Skin of body (tissue), 2 donors: ENCODE measurements around the gene BARX2. TPM values are rescaled to one million over a fixed set of nuclear protein-coding genes. Genes with fewer than 3 reads are reported as not detected.

Source experiments
- DNase-seq: peaks from one replicate; lab custom pipeline; 2025; lab: John Stamatoyannopoulos, UW
- total RNA-seq: library from RNA; depleted of rRNA; stranded (reverse); fragments of >200 nt; gene quantifications from one replicate; pipeline ENCODE4 v1.2.3, GENCODE V29; 2014

BARX2 gene
- total RNA-seq, 1 donor from 2014 or later: 12.3 TPM

DNA sequence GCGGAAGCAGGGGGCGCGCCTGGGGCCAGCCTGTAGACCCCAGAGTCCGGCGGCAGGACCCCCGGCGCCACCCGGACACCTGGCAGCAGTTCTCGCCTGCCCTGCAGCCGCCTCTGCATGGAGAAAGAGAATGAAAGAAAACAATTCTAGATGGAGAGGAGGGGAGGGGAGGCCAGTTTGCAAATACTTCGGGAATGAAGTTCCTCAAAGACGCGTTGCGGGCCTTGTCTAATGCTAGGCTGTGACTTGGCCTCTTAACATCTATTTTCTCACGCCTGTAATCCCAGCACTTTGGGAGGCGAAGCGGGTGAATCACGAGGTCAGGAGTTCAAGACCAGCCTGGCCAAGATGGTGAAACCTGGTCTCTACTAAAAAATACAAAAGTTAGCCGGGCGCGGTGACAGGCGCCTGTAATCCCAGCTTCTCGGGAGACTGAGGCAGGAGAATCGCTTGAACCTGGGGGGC, 2.1 kb upstream of the BARX2 start:
- no peak for DNase-seq

DNA sequence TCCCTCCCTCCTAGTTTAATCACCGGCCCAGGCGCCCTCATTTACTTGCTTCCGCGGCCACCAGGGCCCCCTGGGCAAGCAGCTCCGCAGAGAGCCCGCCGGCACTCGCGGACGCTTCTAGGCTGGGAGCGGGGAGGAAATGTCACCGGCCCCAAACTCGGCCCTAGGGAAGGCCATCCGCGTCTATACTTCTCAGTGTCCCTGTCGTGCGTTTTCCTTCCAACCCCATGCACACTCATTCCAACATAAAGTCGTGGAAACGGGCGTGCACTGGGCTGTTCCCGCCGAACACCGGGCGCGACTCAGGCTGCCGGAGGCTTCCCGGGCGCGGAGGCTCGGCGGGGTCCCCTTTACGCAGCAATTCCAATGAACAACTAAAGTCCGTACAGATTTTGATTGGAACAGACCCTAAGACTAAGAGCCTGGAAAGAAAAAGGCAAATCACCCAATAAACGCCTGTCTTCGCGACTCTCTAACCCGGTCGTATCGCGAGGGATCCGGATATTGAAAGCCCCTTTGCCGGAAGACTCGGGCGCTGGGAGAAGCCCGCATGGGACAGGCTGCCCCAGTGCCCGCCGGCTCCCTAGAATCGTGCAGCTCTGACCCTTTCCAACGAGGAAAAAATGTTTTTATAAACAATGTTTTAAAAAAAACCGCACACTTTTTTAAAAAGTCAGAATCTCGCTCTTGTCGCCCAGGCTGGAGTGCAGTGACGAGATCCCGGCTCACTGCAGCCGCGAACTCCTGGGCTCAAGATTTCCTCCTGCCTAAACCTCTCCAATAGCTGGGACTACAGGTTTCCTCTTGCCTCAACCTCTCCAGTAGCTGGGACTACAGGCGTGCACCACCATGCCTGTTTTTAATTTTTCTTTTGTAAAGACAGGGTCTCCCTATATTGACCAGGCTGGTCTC, 1.3 kb upstream of the BARX2 start:
- no peak for DNase-seq

DNA sequence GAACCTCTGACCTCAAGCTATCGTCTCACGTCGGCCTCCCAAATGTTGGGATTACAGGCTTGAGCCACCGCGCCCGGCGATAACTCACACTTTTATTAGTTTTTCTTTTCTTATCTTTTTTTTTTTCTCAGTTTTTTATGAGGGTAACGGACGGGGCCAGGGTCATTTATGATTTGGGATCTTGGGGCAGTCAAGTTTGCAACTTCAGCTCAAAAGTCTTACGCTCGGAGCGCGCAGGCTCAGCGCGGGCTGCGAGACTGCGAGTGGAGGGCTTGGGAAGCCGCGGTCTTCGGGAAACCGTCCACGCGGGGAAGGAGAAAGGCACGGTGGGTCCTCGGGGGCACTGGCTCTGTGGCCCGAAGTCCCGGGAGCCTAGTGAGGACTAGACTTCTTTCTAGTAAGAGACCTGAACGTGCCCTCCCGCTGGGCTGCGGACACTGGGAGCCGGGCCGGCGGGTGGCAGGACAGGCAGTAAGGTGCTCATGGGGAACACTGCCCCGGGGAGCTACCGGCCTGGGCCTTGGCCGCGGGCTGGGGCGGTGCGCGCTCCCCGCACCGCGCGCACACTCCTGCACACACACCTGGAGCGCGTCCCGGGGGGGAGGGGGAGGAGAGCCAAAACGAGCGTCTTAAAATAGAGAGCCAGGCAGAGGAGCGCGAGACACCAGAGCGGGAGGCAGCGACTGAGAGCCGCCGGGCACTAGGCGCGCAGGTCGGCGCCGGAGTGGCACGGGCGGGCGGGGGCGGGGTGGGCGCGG, 476 bp upstream of the BARX2 start:
- no peak for DNase-seq

DNA sequence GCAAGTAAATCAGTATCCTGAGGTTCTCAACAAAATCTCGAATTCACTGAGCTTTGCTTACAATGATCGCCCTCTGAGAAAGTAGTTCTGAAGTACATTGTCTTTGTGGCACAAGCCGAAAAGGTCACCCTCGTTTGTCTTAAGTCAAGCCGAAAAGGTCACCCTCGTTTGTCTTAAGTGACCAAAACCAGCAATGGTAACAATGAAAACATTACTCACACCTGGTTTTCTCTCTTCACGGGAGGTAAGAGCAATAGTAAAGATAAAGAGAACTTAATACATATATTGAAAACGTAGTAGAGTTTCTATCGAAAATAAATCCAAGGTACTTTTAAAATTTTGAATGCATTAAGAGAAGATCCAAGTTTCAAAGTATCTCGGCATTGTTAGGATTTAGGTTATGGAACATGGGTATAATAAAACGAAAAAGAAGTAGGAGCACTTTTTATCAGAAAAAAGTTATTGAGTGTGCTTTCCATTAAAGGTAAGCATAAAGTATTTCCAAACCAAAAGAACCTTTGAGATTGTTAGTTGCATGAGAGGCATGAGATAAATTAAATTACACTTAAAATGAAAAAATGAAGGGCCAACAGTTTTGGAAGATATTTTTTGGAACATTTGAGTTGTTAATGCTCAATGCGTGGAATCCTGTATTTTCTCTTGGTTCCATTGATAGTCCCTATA, 1.2 kb downstream of the BARX2 start:
- no peak for DNase-seq

DNA sequence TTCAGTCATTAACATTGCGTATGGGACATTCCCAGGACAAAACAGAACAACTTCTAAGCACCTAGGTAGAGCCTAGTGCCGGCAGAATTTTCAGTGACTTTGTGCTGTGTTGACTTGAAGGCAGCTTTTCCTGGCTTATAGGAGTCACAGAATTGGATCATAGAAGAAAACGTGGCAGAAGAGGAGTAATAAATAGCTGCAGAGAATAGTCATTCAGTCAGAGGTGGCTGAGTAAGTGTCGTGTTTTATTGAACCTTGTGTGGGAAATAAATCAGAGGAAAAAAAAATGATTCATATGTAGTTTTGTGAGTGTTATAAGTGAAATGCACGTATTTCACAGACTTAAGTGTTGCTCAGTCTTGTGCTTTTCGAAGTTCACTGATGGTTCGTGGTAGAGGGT, 2.1 kb downstream of the BARX2 start:
- DNase-seq: no peak

DNA sequence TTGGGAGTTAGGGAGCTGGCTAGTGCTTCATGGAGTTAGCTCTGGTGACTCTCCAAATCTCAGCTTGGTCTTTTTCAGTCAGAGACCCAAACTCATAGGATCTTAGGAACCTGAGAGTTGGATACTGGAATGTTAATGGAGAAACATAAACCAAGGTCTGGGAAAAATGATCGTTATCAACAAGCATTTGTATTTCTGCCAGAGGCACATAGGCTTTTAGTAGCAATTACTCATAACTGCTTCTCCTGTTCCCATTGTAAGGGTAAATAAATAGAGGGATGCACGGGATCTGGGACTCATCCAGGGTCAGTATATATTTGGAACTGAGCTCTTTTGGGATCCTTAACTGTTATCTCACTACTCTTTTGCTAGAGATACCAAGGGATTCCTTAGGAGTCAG, 4.8 kb downstream of the BARX2 start:
- DNase-seq: no peak

DNA sequence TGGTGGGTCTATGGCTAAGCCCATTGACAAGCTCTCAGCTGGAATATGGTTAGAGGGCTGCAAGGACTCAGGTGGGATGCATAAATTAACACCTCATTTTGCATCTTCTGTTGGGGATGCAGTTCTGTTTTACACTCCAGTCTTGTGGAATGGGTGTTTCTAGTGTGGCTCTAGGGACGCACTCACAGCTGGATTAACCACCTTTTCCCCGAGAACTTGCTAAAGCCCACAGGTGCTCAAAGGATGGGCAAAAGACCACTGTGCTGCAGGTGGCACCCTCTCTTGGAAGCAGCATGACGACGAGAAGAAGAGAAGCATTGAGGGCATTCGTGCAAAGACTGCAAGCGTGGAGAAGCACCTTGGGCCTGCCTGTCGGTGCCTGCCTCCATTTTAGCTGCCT, 6.9 kb downstream of the BARX2 start:
- no peak for DNase-seq

DNA sequence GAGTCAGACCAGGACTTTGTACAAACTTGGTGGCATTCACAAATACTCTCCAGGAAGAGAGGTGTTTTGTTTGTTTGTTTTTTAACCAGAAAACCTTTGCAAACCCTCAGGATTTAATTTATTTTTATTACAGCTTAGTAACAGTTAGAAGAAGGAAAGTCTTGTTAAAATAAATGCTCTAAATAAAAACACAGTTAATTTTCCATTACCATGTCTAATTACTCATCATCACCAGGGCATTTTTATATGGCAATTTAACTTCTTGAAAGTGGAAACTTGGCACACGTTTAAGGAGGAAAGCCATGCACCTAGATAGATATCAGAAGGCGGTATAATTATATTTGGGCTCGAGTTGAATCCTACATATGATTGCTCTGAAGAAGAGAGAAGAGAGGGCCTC, 7.4 kb downstream of the BARX2 start:
- DNase-seq: no peak

DNA sequence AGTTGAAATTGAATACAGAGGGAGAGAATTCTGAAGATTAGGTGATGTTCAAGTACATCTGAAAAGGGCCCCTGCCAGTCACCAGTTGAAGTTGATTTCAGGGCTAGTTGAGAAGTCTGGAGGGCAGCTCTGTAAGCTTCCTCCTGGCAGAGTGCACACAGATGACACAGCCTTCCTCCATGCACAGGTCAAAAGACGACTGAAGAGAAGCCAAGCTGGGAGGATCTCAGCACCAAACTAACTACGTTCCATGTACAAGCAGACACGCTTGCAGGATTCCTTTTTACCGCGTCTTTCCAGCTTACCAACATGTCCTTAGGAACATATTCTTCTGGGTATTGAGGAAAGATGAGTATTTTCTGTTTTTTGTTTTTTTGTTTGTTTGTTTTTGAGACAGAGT, 7.9 kb downstream of the BARX2 start:
- DNase-seq: no peak

DNA sequence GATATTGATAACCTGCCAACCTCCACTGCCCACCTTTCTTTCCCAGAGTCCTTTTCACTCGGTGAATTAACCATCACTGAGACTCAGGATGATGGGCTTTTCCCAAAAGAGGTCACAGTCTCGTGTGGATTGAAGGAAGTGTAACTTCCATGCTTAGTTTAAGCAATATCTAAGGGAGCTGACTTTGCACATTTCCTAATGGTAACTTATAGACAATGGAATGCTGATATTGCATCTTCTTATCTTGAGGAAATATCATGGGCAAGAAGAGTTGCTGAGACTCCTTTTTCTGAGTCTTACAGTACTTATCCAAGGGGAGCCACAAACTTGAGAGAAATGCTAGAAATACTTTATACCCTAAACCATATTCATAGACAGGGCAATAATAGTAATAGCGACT, 8.8 kb downstream of the BARX2 start:
- no peak for DNase-seq

DNA sequence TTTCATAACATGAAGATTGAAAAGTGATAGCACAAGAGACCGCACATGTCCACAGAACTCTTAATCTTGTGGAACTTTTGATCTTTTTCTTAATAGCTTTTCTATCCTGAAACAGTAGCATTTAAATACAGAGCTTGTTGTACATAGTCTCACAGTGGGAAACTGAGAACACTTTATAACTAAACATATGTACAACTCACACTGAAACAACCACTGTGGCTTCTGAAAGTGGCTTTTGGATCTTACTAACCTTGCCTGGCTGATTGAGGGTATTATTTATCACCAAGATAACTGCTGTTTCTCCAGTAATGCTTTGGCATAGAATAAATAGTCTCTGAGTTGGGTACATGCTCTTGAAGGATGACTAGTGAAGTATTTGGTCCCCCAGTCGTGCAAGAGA, 10.2 kb downstream of the BARX2 start:
- DNase-seq: no peak

DNA sequence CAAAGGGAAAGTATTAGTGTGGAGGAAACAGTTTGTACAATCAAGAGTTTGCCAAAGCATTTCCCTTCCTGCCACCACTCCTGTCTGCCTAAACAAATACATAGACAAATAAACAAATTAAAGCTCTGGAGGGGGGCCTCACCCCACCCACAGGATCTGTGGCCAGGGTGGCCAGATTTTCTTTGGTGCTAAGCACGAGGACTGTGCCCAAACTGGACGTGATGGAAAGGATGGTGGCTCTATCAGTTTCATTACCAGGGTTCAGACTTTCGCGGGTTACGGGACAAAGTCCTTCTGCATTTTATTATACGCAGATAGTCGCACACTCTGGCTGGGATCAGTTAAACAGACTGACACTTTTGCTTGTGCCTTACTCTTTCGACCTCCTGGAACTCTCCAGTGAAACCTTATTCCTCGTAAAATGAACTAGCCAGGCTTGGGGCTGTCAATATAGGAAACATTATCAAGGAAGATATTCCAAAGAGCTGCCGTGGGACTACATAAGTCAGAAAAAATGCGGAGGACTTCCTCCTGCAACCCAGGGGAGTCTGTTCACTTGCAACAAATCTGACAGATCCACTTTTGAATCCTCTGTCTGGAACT, 11.2 kb downstream of the BARX2 start:
- no peak for DNase-seq

DNA sequence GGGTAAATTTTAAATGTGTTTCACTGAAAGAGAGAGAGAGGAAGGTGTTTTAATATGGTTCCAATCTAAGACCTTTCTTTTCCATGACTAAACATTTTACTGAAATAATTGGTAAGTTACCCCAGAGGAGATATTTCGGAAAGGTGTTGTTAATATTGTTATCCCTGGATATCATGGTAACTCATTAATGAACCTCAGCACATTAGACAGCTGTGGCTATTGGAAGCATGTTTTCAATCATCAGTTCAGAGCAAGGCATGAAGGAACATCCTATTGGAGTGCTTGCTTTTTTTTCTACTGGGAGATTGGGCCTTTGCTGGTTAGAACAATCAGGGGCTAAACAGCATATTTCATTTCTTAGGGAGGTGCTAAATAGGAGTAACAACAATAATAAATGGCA, 11.8 kb downstream of the BARX2 start:
- no peak for DNase-seq

DNA sequence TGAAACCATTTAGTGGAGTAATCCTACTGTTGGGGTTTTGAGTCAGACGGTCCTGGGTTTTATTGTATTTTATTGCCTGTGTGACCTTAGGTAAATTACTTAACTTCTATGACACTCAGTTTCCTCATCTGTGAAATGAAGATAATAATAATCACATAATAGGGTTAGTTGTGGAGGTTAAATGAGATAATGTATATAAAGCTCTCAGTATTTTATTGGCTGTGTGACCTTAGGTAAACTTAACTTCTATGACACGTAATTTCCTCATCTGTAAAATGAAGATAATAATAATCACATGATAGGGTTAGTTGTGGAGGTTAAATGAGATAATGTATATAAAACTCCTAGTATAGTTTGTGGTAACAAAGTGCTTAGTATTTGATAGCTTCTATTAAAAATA, 13.2 kb downstream of the BARX2 start:
- no peak for DNase-seq

DNA sequence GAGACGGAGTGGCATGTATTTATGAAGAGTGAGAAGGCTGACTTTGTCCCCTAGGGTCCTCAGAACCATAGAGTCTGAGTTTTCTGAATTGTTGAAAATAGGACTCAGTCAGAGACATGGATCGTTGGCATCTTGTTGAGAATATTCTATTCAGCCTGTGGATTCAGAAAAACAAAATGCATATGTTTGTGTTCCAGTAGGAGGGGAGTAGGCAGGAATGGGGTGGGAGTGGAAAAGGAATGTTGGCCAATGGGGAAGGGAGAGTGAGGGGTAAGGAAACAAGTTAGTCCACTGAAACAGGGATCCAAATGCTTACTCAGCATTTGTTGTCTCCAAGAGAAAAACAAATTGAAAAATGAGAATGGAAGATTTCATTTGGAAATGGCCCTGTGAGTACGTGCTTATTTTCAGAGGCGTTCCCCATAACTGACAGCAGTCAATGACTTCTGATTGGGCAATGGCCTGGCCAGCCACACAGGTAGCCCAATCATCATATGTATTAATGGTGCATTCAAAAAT, 14.7 kb downstream of the BARX2 start:
- no peak for DNase-seq

DNA sequence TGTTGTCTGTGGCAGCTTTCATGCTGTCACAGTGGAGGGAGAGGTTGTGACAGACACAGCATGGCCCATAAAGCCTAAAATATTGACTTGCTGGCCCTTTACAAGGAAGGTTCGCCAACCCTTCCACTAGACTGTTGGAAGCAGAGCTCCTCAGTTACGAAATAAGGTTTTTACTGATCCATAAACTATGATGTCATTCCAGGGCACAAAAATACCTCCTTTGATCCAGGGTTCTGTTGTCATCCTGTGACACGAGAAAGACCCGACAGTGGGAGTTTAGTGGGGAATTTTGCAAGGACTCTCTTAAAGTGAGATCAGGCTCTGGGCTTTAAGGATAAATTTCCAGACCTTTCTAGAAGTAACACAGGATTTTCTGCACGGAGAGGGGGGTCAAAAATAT, 15.7 kb downstream of the BARX2 start:
- no peak for DNase-seq

DNA sequence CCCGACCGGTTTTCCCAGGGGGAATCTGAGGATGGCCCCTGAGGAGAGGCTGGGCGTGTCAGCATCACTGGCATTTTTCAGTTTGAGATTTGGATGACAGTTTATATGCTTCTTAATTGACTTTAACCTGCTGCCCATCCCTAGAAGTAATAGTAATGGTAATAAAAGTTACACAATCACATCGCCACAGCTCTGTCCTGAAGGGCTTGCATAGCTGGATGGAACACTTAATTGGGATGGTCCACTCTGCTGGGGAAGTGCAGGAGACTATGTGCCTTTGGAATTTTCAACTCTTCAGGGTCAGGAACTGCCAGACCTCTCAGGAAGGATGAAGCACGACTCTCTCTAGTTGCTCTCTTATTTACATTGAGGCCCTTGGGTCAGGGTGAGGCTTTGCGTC, 16.2 kb downstream of the BARX2 start:
- no peak for DNase-seq

DNA sequence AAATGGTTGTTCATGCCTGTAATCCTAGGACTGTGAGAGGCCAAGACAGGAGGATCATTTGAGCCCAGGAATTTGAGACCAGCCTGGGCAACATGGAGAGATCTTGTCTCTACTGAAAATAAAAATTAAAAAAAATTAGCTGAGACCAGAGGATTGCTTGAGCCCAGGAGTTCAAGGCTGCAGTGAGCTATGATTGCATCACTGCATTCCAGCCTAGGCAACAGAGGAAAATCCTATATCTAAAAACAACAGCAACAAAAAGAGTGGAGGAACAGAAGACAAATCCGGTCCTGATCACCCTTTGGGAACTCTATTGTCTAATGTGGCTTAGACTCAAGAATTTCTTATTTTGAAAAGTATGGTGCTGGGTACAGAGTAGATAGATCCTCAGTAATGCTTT, 17.3 kb downstream of the BARX2 start:
- DNase-seq: no peak

DNA sequence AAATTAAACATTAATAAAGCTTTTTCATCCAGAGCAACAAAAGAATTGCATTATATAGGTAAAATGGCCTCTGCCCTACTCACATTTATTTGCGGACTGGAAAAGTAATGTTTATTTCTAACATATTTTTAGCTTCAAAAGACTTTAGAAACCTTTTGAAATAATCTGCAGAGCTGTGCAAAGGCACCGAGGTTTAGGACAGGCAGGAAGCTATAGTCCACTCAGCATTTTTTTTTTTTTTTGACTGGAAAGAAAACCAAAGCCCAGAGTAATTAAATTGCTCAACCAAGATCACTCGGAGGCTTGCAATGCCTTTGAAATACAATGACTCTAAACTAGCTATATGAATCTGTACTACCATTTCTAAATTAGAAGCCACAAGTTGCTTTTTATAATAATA, 19.1 kb downstream of the BARX2 start:
- no peak for DNase-seq

DNA sequence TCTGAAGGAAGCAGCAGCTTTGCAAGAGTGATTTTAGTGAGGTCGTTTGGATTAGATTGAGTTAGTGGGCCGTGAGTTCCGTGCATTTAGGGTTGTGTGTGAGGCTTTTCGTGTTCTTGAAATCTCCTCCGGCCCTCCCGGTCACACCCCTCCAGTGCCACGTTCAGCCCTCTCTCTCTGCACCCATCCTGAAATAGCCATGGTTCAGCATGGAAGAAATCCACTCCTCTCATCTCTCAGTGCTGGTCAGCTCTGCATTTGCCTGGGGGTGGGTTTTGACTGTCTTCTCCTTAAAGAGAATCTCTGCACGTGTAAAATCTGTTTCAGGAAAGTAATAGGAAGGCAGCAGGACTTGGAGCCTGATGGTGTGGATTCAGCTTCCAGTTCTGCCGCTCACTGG, 19.8 kb downstream of the BARX2 start:
- DNase-seq: no peak

DNA sequence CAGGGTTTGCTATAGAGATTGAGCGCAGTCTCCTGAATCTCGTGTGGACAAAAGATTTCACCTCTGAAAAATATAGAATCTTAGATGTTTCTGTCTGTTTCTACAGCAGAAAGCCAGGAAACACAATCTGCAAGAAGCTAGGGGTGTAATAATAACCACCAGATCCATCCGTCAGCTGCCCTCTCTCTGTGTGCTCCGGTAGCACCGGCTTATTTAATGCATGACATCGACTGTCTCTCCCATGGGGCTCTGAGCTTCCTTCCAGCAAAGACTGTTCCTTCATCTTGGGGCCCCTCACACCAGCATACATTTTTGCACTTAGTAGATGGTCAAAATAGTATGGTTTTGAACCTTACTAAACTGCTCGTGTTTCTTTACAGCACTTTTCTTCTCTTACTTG, 20.2 kb downstream of the BARX2 start:
- DNase-seq: no peak

DNA sequence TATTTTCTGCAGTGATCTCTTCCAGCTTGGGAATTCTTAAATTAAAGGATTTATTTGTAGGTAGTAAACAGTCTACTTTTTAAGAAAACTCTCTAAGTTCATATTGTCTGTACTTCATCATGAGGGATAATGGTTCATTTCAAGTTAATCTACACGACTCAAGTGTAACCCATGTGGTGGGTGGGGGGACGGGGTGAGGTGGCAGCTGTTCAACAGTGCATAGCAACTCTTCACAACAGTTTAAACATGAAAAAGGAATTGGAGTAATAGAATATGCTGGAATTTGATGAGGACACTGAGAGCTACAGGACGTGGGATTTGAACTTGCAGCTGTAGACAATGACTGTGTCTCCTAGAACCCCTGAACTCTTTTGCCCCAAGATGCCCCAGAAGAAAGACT, 20.8 kb downstream of the BARX2 start:
- no peak for DNase-seq
